Omental fat pad (tissue), 4 donors: ENCODE results near the gene KRTAP10-4. TPM values are rescaled to one million over a fixed set of nuclear protein-coding genes. Genes with fewer than 3 reads are reported as not detected.

Source experiments
- ATAC-seq: fragments of 150-250 bp; one replicate; pipeline ENCODE4 v1.9.1; 2016; ENCODE audit warnings: mild to moderate bottlenecking, moderate library complexity; ENCODE audit not compliant: low FRiP score
- DNase-seq: peaks from one replicate; pipeline ENCODE4 v3.0.0-alpha.2; 2019; ENCODE audit warnings: low spot score
- total RNA-seq, 4 donors: library from RNA; depleted of rRNA; stranded (reverse); fragments of >200 nt; gene quantifications; one replicate each; pipeline ENCODE4 v1.1.0, GENCODE V29; 2016
- TF ChIP-seq, protein P1 (sequence below), 3 donors: fragments of 450-650 bp; IDR thresholded peaks; one replicate each; pipeline ENCODE4 v1.5.1; 2016 to 2017; ENCODE audit warnings: antibody characterized with exemption in 3 of 3, mild to moderate bottlenecking in 3 of 3, moderate library complexity in 2 of 3

Gene KRTAP10-4
- total RNA-seq, 4 donors from 2014 or later, result not detected

GRCh38 chr21:44617071-44617501 is 43.6 kb downstream of the KRTAP10-4 start:
- TF ChIP-seq, protein P1, sequence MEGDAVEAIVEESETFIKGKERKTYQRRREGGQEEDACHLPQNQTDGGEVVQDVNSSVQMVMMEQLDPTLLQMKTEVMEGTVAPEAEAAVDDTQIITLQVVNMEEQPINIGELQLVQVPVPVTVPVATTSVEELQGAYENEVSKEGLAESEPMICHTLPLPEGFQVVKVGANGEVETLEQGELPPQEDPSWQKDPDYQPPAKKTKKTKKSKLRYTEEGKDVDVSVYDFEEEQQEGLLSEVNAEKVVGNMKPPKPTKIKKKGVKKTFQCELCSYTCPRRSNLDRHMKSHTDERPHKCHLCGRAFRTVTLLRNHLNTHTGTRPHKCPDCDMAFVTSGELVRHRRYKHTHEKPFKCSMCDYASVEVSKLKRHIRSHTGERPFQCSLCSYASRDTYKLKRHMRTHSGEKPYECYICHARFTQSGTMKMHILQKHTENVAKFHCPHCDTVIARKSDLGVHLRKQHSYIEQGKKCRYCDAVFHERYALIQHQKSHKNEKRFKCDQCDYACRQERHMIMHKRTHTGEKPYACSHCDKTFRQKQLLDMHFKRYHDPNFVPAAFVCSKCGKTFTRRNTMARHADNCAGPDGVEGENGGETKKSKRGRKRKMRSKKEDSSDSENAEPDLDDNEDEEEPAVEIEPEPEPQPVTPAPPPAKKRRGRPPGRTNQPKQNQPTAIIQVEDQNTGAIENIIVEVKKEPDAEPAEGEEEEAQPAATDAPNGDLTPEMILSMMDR (IDR thresholded peaks at IDR 0.05), result no peak
- no peak for DNase-seq
- no peak for ATAC-seq

GRCh38 chr21:44618504-44618903 is 45.0 kb downstream of the KRTAP10-4 start:
- ATAC-seq, result no peak
- TF ChIP-seq, protein P1 (IDR thresholded peaks at IDR 0.05), result no peak
- no peak for DNase-seq

DNA sequence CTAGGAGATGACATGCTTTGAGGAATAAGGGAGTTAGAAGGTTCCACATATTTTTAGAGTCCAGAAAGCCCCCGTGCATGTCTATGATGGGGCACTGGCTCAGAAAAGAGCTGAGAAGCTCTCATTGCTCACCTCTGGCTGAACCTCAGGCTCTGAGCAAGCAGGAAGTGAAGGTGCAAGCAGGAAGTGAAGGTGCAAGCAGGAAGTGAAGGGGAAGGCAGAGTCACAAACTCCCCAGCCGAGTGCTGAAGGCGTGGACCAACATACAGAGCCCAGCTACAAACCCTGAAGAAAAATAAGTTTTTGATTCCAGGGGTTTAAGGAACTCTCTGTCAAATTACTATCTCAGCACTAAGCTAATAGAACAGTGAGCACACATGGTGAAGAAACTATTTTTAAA is 45.4 kb downstream of the KRTAP10-4 start:
- TF ChIP-seq, protein P1 (IDR thresholded peaks at IDR 0.05), result no peak
- DNase-seq (no peak), ATAC-seq (no peak)

- DNase-seq (no peak), ATAC-seq (no peak)
- TF ChIP-seq, protein P1 (IDR thresholded peaks at IDR 0.05), result no peak
Observed at GRCh38 chr21:44619886-44620285, 46.4 kb downstream of the KRTAP10-4 start.

GRCh38 chr21:44623575-44623974 is 50.0 kb downstream of the KRTAP10-4 start:
- TF ChIP-seq, protein P1 (IDR thresholded peaks at IDR 0.05), result no peak
- ATAC-seq, result no peak
- no peak for DNase-seq

Other genes with a start within 250 kb of the KRTAP10-4 start
- 10 to 100 TPM; 18.5 to 35.3 (median 23.6) TPM for gene CFAP410, start 234.3 kb upstream of the KRTAP10-4 start, total RNA-seq
- 1 to 10 TPM; 3.9 to 9.3 (median 6.6) TPM for gene TRPM2, start 220.1 kb upstream of the KRTAP10-4 start, total RNA-seq
- gene LRRC3, start 118.2 kb upstream of the KRTAP10-4 start, total RNA-seq, result 1 to 10 TPM; 1.4 to 4.4 (median 3.6) TPM
- not detected for gene KRTAP10-1, start 33.5 kb upstream of the KRTAP10-4 start, total RNA-seq
- not detected for gene KRTAP10-2, start 22.2 kb upstream of the KRTAP10-4 start, total RNA-seq
- gene KRTAP10-3, start 14.9 kb upstream of the KRTAP10-4 start, total RNA-seq, result not detected
- gene KRTAP10-5, start 6.9 kb downstream of the KRTAP10-4 start, total RNA-seq, result not detected
- gene KRTAP10-6, start 18.8 kb downstream of the KRTAP10-4 start, total RNA-seq, result not detected
- not detected for gene KRTAP10-7, start 26.9 kb downstream of the KRTAP10-4 start, total RNA-seq
- not detected for gene KRTAP10-8, start 38.4 kb downstream of the KRTAP10-4 start, total RNA-seq
- not detected for gene KRTAP10-9, start 53.4 kb downstream of the KRTAP10-4 start, total RNA-seq
- gene KRTAP10-10, start 63.6 kb downstream of the KRTAP10-4 start, total RNA-seq, result not detected
- gene KRTAP10-11, start 72.7 kb downstream of the KRTAP10-4 start, total RNA-seq, result not detected
- gene KRTAP12-4, start 80.9 kb downstream of the KRTAP10-4 start, total RNA-seq, result not detected
- not detected for gene KRTAP12-3, start 84.2 kb downstream of the KRTAP10-4 start, total RNA-seq
- not detected for gene KRTAP12-2, start 93.2 kb downstream of the KRTAP10-4 start, total RNA-seq
- gene KRTAP12-1, start 108.4 kb downstream of the KRTAP10-4 start, total RNA-seq, result not detected
- not detected for gene KRTAP10-12, start 123.4 kb downstream of the KRTAP10-4 start, total RNA-seq
- gene TSPEAR, start 137.8 kb downstream of the KRTAP10-4 start, total RNA-seq, result under 1 TPM in 1 of 4 donors, not detected in 3; 0.19 TPM
- gene UBE2G2, start 228.1 kb downstream of the KRTAP10-4 start, total RNA-seq, result 100 to 1,000 TPM in 3 of 4 donors, 10 to 100 TPM in 1; 95.8 to 187 (median 103) TPM
- gene SUMO3, start 244.3 kb downstream of the KRTAP10-4 start, total RNA-seq, result 10 to 100 TPM; 55.5 to 62.9 (median 60.2) TPM